Adipose tissue (tissue), 3 donors: Measurements from ENCODE around the gene DMAC1. TPM values are rescaled to one million over a fixed set of nuclear protein-coding genes. Genes with fewer than 3 reads are reported as not detected.

Source experiments
- H3K27ac ChIP-seq: one replicate; pipeline ENCODE4 v1.5.1; 2013; ENCODE audit warnings: low read depth, low read length
- WGBS, 3 donors: extraction: QIAGEN DNeasy Blood & Tissue Kit; methylation state at CpG; one replicate each; pipeline ENCODE4 v1.1.7; 2013; 5-methylcytosine and 5-hydroxymethylcytosine counted together
- polyA plus RNA-seq, 3 donors: library from polyadenylated mRNA; stranded (reverse); fragments of 200-250 nt; gene quantifications; one replicate each; pipeline ENCODE4 v1.2.3, GENCODE V29; 2013
- donor health status: healthy with polysubstance abuse.
- donor health status: Bipolar disorder and iron deficiency.
- donor health status: healthy.

Gene DMAC1
- 10 to 100 TPM in 2 of 3 donors, 1 to 10 TPM in 1; 8.8 to 17.3 (median 14.0) TPM for polyA plus RNA-seq

- no peak within 1 kb of the TSS for H3K27ac ChIP-seq
- 0 to 1% (median 1%) methylated on average over 45 to 46 of the region's 46 CpGs for WGBS, 3 donors
These were observed at the start of gene DMAC1 for GRCh38 chr9:7799234-7799943. Gene DMAC1 (minus strand): TSS chr9:7799778. CDS start chr9:7799734, 44 bp downstream.

- no peak overlapping the region for H3K27ac ChIP-seq
- WGBS, 3 donors: 73 to 89% (median 85%) methylated on average over 1 of the region's 1 CpG
These were observed 49.8 kb upstream of the DMAC1 start for GRCh38 chr9:7849362-7849761.

GRCh38 chr9:7848498-7848897 lies 48.9 kb upstream of the DMAC1 start:
- 95 to 98% (median 97%) methylated on average over 4 of the region's 4 CpGs for WGBS, 3 donors
- H3K27ac ChIP-seq: no peak overlapping the region

- 40 to 47% (median 41%) methylated on average over 3 of the region's 3 CpGs for WGBS, 3 donors
- no peak overlapping the region for H3K27ac ChIP-seq
These were observed 44.7 kb upstream of the DMAC1 start for GRCh38 chr9:7844242-7844641.

GRCh38 chr9:7841831-7842230 lies 42.3 kb upstream of the DMAC1 start:
- 53 to 63% (median 53%) methylated on average over 1 of the region's 1 CpG for WGBS, 3 donors
- H3K27ac ChIP-seq: no peak overlapping the region

GRCh38 chr9:7834531-7834930 lies 35.0 kb upstream of the DMAC1 start:
- 24 to 52% (median 36%) methylated on average over 2 of the region's 2 CpGs for WGBS, 3 donors
- no peak overlapping the region for H3K27ac ChIP-seq

GRCh38 chr9:7828334-7828733 lies 28.8 kb upstream of the DMAC1 start:
- H3K27ac ChIP-seq: no peak overlapping the region
- WGBS, 3 donors: 60 to 72% (median 71%) methylated on average over 1 of the region's 1 CpG

GRCh38 chr9:7827792-7828191 lies 28.2 kb upstream of the DMAC1 start:
- 74 to 94% (median 90%) methylated on average over 3 of the region's 3 CpGs for WGBS, 3 donors
- H3K27ac ChIP-seq: no peak overlapping the region

GRCh38 chr9:7827056-7827455 lies 27.5 kb upstream of the DMAC1 start:
- WGBS, 3 donors: 45 to 59% (median 54%) methylated on average over 2 of the region's 2 CpGs

GRCh38 chr9:7823651-7824050 lies 24.1 kb upstream of the DMAC1 start:
- H3K27ac ChIP-seq: no peak overlapping the region
- WGBS, 3 donors: 59 to 88% (median 76%) methylated on average over 5 of the region's 5 CpGs

More at GRCh38 chr9:7827056-7827455, 27.5 kb upstream of the DMAC1 start:
- no peak overlapping the region for H3K27ac ChIP-seq

GRCh38 chr9:7819984-7820383 lies 20.4 kb upstream of the DMAC1 start:
- H3K27ac ChIP-seq: no peak overlapping the region
- 0 to 41% (median 3%) methylated on average over 1 of the region's 1 CpG for WGBS, 3 donors

- WGBS, 3 donors: 60 to 66% (median 64%) methylated on average over 2 of the region's 2 CpGs
- H3K27ac ChIP-seq: no peak overlapping the region
These were observed 16.4 kb upstream of the DMAC1 start for GRCh38 chr9:7816021-7816420.

- 91 to 93% (median 92%) methylated on average over 2 of the region's 2 CpGs for WGBS, 3 donors
- H3K27ac ChIP-seq: no peak overlapping the region
These were observed 13.5 kb upstream of the DMAC1 start for GRCh38 chr9:7813030-7813429.

- H3K27ac ChIP-seq: no peak overlapping the region
- 22 to 42% (median 39%) methylated on average over 3 of the region's 3 CpGs for WGBS, 3 donors
These were observed 12.1 kb upstream of the DMAC1 start for GRCh38 chr9:7811677-7812076.

GRCh38 chr9:7802666-7803065 lies 3.1 kb upstream of the DMAC1 start:
- no peak overlapping the region for H3K27ac ChIP-seq

GRCh38 chr9:7799944-7800285 lies 337 bp upstream of the DMAC1 start:
- 28 to 33% (median 28%) methylated on average over 8 of the region's 8 CpGs for WGBS, 3 donors
- H3K27ac ChIP-seq: no peak overlapping the region

- WGBS, 3 donors: 90 to 100% (median 91%) methylated on average over 3 of the region's 3 CpGs
- no peak overlapping the region for H3K27ac ChIP-seq
These were observed 5.4 kb downstream of the DMAC1 start for GRCh38 chr9:7794196-7794595.

- 36 to 62% (median 60%) methylated on average over 4 of the region's 4 CpGs for WGBS, 3 donors
- H3K27ac ChIP-seq: no peak overlapping the region
These were observed 8.2 kb downstream of the DMAC1 start for GRCh38 chr9:7791394-7791793.

- H3K27ac ChIP-seq: no peak overlapping the region
- WGBS, 3 donors: 88 to 96% (median 89%) methylated on average over 6 of the region's 6 CpGs
These were observed 8.8 kb downstream of the DMAC1 start for GRCh38 chr9:7790819-7791182.

- H3K27ac ChIP-seq: no peak overlapping the region
- 66 to 72% (median 71%) methylated on average over 12 of the region's 12 CpGs for WGBS, 3 donors
These were observed 9.4 kb downstream of the DMAC1 start for GRCh38 chr9:7790022-7790818.
